Stomach (tissue), 19 donors: Measurements from ENCODE around the gene TYW3. TPM values are rescaled to one million over a fixed set of nuclear protein-coding genes. Genes with fewer than 3 reads are reported as not detected.
A peak's percentile ranks its signal among the peaks of the same experiment; 100 is the strongest.

Source experiments
- DNase-seq, 2 donors: peaks; one replicate each; pipeline versions ENCODE4 v3.0.0 to v3.0.0-alpha.2; 2013 to 2019
- H3K27ac ChIP-seq, 5 donors: fragments of 200-600 bp in 4 of 5; sonication (generic) in 4 of 5; one replicate each; pipeline ENCODE4 v1.5.1; 2013 to 2019; ENCODE audit warnings: mild to moderate bottlenecking in 1 of 5, moderate library complexity in 1 of 5
- H3K27me3 ChIP-seq, 3 donors: fragments of 200-600 bp; sonication (generic); one replicate each; pipeline ENCODE4 v1.5.1; 2017 to 2019; ENCODE audit warnings: mixed run types in 1 of 3
- H3K36me3 ChIP-seq, 4 donors: fragments of 200-600 bp; sonication (generic); 1 replicate in 3 of 4; 2 replicates in 1 of 4; pipeline ENCODE4 v1.5.1; 2016 to 2019
- H3K4me1 ChIP-seq, 4 donors: fragments of 200-600 bp; sonication (generic); one replicate each; pipeline ENCODE4 v1.5.1; 2016 to 2019
- H3K4me3 ChIP-seq, 4 donors: fragments of 200-600 bp; sonication (generic) in 3 of 4; one replicate each; pipeline ENCODE4 v1.5.1; 2016 to 2019; ENCODE audit warnings: mild to moderate bottlenecking in 1 of 4
- H3K9me3 ChIP-seq, 4 donors: fragments of 200-600 bp; sonication (generic); one replicate each; pipeline ENCODE4 v1.5.1; 2016 to 2019
- EP300 ChIP-seq: sonication (generic); formaldehyde crosslinking; IDR thresholded peaks from one replicate; pipeline ENCODE4 v1.6.1; 2017; ENCODE audit warnings: antibody characterized with exemption
- POLR2A ChIP-seq, 4 donors: fragments of 450-650 bp; IDR thresholded peaks; one replicate each; pipeline ENCODE4 v1.6.1; 2016; ENCODE audit warnings: antibody characterized with exemption in 4 of 4, control low read depth in 2 of 4, mild to moderate bottlenecking in 1 of 4, moderate library complexity in 1 of 4
- POLR2AphosphoS5 ChIP-seq, 3 donors: sonication (generic); formaldehyde crosslinking; IDR thresholded peaks; one replicate each; pipeline ENCODE4 v1.6.1; 2016; ENCODE audit warnings: antibody characterized with exemption in 3 of 3
- WGBS, 5 donors: extraction: QIAGEN DNeasy Blood & Tissue Kit in 3 of 5; methylation state at CpG; one replicate each; pipeline versions ENCODE4 v1.1.5 to v1.1.7; 2013 to 2018; 5-methylcytosine and 5-hydroxymethylcytosine counted together
- intact Hi-C: fragments of 100-400 bp; cut with DNase I; formaldehyde crosslinking; loops from one replicate; pipeline ENCODE4 v1.15.1; 2023; ENCODE audit warnings: low total_unique reads
- long read RNA-seq, 10 donors: transcript quantifications; one replicate each; lab custom pipeline, GENCODE V29; 2026
- polyA plus RNA-seq, 3 donors: library from polyadenylated mRNA; stranded (reverse); fragments of 200-250 nt; gene quantifications; one replicate each; pipeline ENCODE4 v1.2.3, GENCODE V29; 2013
- total RNA-seq, 5 donors: library from RNA; depleted of rRNA; stranded (reverse); fragments of >200 nt; gene quantifications; one replicate each; pipeline versions ENCODE4 v1.1.0 to v1.2.3, GENCODE V29; 2014 to 2016
- TF ChIP-seq, protein P1 (sequence below), 7 experiments: fragments of 450-650 bp in 4 of 7; fragments of 200-600 bp in 3 of 7; sonication (generic) in 3 of 7; IDR thresholded peaks; one replicate each; pipeline ENCODE4 v1.5.1; 2016 to 2019; ENCODE audit warnings: antibody characterized with exemption in 7 of 7, control low read depth in 2 of 7, mild to moderate bottlenecking in 1 of 7
- donor health status: healthy with polysubstance abuse.
- donor health status: Bipolar disorder and iron deficiency.
- donor health status: healthy.

TYW3 gene, protein sequence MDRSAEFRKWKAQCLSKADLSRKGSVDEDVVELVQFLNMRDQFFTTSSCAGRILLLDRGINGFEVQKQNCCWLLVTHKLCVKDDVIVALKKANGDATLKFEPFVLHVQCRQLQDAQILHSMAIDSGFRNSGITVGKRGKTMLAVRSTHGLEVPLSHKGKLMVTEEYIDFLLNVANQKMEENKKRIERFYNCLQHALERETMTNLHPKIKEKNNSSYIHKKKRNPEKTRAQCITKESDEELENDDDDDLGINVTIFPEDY
- total RNA-seq (10 to 100 TPM in 4 of 5 donors, 1 to 10 TPM in 1; 2.3 to 24.0 (median 16.5) TPM), polyA plus RNA-seq (10 to 100 TPM; 14.6 to 18.0 (median 17.2) TPM)
- long read RNA-seq, donor 1, partial matches to known transcripts: 0 of 4 reads
- long read RNA-seq, donor 1, other reads (novel, unspliced or antisense): 0 of 4 reads
- long read RNA-seq, donor 2, partial matches to known transcripts: 0 of 4 reads
- long read RNA-seq, donor 2, other reads (novel, unspliced or antisense): 0 of 4 reads
- long read RNA-seq, donor 3, partial matches to known transcripts: 0 of 3 reads
- long read RNA-seq, donor 3, other reads (novel, unspliced or antisense): 0 of 3 reads
- long read RNA-seq, donor 4: 0 reads
- long read RNA-seq, donor 5, transcript TYW3-201 (6 exons, 3,430 nt): major isoform, 11 of 11 reads
- long read RNA-seq, donor 5, partial matches to known transcripts: 0 of 11 reads
- long read RNA-seq, donor 5, other reads (novel, unspliced or antisense): 0 of 11 reads
- long read RNA-seq, donor 6: 0 reads
- long read RNA-seq, donor 7, transcript TYW3-201 (6 exons, 3,430 nt): major isoform, 9 of 9 reads
- long read RNA-seq, donor 7, partial matches to known transcripts: 0 of 9 reads
- long read RNA-seq, donor 7, other reads (novel, unspliced or antisense): 0 of 9 reads
- long read RNA-seq, donor 8, transcript TYW3-201 (6 exons, 3,430 nt): major isoform, 9 of 9 reads
- long read RNA-seq, donor 8, partial matches to known transcripts: 0 of 9 reads
- long read RNA-seq, donor 8, other reads (novel, unspliced or antisense): 0 of 9 reads
- long read RNA-seq, donor 9, transcript TYW3-201 (6 exons, 3,430 nt): major isoform, 5 of 5 reads
- long read RNA-seq, donor 9, partial matches to known transcripts: 0 of 5 reads
- long read RNA-seq, donor 9, other reads (novel, unspliced or antisense): 0 of 5 reads
- long read RNA-seq, donor 10, partial matches to known transcripts: 0 of 1 reads
- long read RNA-seq, donor 10, other reads (novel, unspliced or antisense): 0 of 1 reads

DNA sequence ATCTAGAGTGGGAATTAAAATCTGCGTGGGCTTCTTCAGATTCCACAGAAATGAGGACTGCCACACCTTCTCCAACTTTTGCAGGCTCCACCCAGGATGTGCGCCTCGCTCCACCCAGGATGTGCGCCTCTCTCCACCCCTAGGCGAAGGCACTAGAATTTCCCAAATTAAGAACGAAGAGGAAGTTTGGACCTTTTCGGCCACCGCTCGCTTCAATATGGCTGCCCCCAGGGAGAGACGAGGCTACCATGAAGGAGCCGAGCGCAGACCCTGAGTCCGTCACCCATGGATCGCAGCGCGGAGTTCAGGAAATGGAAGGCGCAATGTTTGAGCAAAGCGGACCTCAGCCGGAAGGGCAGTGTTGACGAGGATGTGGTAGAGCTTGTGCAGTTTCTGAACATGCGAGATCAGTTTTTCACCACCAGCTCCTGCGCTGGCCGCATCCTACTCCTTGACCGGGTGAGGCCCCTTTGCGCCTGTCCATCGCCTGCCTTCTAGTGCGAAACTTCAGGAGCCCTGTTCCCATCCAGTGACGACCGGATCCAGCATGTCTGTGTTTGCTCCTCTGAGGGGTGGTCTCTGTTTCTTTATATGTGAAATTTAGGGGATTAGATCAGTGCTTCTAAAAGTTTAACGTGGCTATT is at the start of gene TYW3, which contains the start of gene CRYZ:
Gene TYW3, plus strand, starts transcription at position 193 of the 644 bp plus-strand sequence. Its CDS starts 93 bp downstream, at position 286.
Gene CRYZ, minus strand, starts transcription at position 91 of the 644 bp plus-strand sequence. CDS start 8,229 bp downstream, outside the sequence.
- intact Hi-C loops: no loop called here
- Histone ChIP-seq H3K27me3 (no peaks in the 10 kb centered on the region), H3K4me3 (peak within 1 kb of the TSS; percentile 68 to 87 (median 70)), H3K36me3 (peaks cover 0 to 17% (median 14%) of the 10 kb centered on the region in 4 donors), H3K9me3 (no peaks in the 10 kb centered on the region), H3K27ac (peak within 1 kb of the TSS; percentile 84 to 92 (median 89)), H3K4me1 (peaks cover 23 to 56% (median 39%) of the 10 kb centered on the region in 4 donors)
- peak; percentile 86 to 97 for DNase-seq
- 0 to 6% (median 1%) methylated on average over 30 of the region's 30 CpGs for WGBS, 5 donors
- TF ChIP-seq, protein P1, sequence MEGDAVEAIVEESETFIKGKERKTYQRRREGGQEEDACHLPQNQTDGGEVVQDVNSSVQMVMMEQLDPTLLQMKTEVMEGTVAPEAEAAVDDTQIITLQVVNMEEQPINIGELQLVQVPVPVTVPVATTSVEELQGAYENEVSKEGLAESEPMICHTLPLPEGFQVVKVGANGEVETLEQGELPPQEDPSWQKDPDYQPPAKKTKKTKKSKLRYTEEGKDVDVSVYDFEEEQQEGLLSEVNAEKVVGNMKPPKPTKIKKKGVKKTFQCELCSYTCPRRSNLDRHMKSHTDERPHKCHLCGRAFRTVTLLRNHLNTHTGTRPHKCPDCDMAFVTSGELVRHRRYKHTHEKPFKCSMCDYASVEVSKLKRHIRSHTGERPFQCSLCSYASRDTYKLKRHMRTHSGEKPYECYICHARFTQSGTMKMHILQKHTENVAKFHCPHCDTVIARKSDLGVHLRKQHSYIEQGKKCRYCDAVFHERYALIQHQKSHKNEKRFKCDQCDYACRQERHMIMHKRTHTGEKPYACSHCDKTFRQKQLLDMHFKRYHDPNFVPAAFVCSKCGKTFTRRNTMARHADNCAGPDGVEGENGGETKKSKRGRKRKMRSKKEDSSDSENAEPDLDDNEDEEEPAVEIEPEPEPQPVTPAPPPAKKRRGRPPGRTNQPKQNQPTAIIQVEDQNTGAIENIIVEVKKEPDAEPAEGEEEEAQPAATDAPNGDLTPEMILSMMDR (IDR thresholded peaks at IDR 0.05): peak in 1 of 7 experiments; percentile 45
- TF ChIP-seq POLR2AphosphoS5 (IDR thresholded peaks at IDR 0.05): peak; percentile 73 to 90 (median 74)
- no peak for TF ChIP-seq EP300
- TF ChIP-seq POLR2A (IDR thresholded peaks at IDR 0.05): no peak

- no peaks in the 10 kb centered on the region for H3K36me3 ChIP-seq
- H3K9me3 ChIP-seq: no peaks in the 10 kb centered on the region
- TF ChIP-seq POLR2A (IDR thresholded peaks at IDR 0.05): no peak
- TF ChIP-seq, protein P1 (IDR thresholded peaks at IDR 0.05): no peak
- no peak for TF ChIP-seq EP300
- TF ChIP-seq POLR2AphosphoS5 (IDR thresholded peaks at IDR 0.05): no peak
- H3K27me3 ChIP-seq: no peaks in the 10 kb centered on the region
- intact Hi-C loops: no loop called here
- no peaks in the 10 kb centered on the region for H3K4me1 ChIP-seq
- no peak for DNase-seq
- H3K27ac ChIP-seq: no peak overlapping the region
- H3K4me3 ChIP-seq: no peak overlapping the region
Measured at GRCh38 chr1:74683656-74684055, 49.3 kb upstream of the TYW3 start.

- no peaks in the 10 kb centered on the region for H3K4me1 ChIP-seq
- no peak overlapping the region for H3K4me3 ChIP-seq
- H3K9me3 ChIP-seq: no peaks in the 10 kb centered on the region
- H3K36me3 ChIP-seq: no peaks in the 10 kb centered on the region
- no peaks in the 10 kb centered on the region for H3K27me3 ChIP-seq
- H3K27ac ChIP-seq: no peak overlapping the region
- WGBS, 5 donors: 94 to 98% (median 94%) methylated on average over 2 of the region's 2 CpGs
- no peak for DNase-seq
- intact Hi-C loops: no loop called here
- TF ChIP-seq POLR2A (IDR thresholded peaks at IDR 0.05) (no peak), EP300 (no peak), POLR2AphosphoS5 (IDR thresholded peaks at IDR 0.05) (no peak)
- TF ChIP-seq, protein P1 (IDR thresholded peaks at IDR 0.05): no peak
Measured at GRCh38 chr1:74684301-74684700, 48.7 kb upstream of the TYW3 start.
